DOHH2 (cell line): ENCODE data around the gene APLF.

Experiments
- H3F3A ChIP-seq: fragments of 200-600 bp; sonication (generic), shearing (Covaris generic); 2 replicates; pipeline ENCODE4 v1.6.0; 2016; ENCODE audit warnings: antibody characterized with exemption, mild to moderate bottlenecking; ENCODE audit not compliant: control insufficient read depth, insufficient read depth
- H3K27ac ChIP-seq: fragments of 200-600 bp; sonication (generic); 2 replicates; pipeline ENCODE4 v1.5.1; 2014; ENCODE audit warnings: low read depth, mild to moderate bottlenecking, low read length, moderate library complexity
- H3K27me3 ChIP-seq: fragments of 200-600 bp; sonication (generic); 2 replicates; pipeline ENCODE4 v1.6.1; 2014; ENCODE audit warnings: mild to moderate bottlenecking, low read length, mixed read lengths; ENCODE audit not compliant: control insufficient read depth
- H3K36me3 ChIP-seq: fragments of 200-600 bp; sonication (generic); 2 replicates; pipeline ENCODE4 v1.6.1; 2014; ENCODE audit warnings: mild to moderate bottlenecking, low read length, moderate library complexity, mixed read lengths; ENCODE audit not compliant: control insufficient read depth
- H3K4me1 ChIP-seq: fragments of 200-600 bp; sonication (generic); 2 replicates; pipeline ENCODE4 v1.6.1; 2014; ENCODE audit warnings: mild to moderate bottlenecking, low read length, mixed read lengths; ENCODE audit not compliant: control insufficient read depth
- H3K4me2 ChIP-seq: fragments of 200-600 bp; sonication (generic); 2 replicates; pipeline ENCODE4 v1.6.0; 2014; ENCODE audit warnings: mild to moderate bottlenecking, low read length, moderate library complexity
- H3K4me3 ChIP-seq: fragments of 200-600 bp; sonication (generic); 2 replicates; pipeline ENCODE4 v1.5.1; 2014; ENCODE audit warnings: mild to moderate bottlenecking, low read length, mixed read lengths
- H3K79me2 ChIP-seq: fragments of 200-600 bp; sonication (generic); 2 replicates; pipeline ENCODE4 v1.6.1; 2014; ENCODE audit warnings: mild to moderate bottlenecking, low read length, mixed read lengths; ENCODE audit not compliant: control insufficient read depth
- H3K9me2 ChIP-seq: fragments of 200-600 bp; sonication (generic); replicated peaks from 2 replicates; pipeline ENCODE4 v1.6.1; 2014; ENCODE audit warnings: mild to moderate bottlenecking, low read length, mixed read lengths; ENCODE audit not compliant: control insufficient read depth
- H3K9me3 ChIP-seq: fragments of 200-600 bp; sonication (generic); 2 replicates; pipeline ENCODE4 v1.6.1; 2014; ENCODE audit warnings: antibody characterized with exemption, low read length, mixed read lengths; ENCODE audit not compliant: control insufficient read depth, insufficient read depth
- H4K20me1 ChIP-seq: fragments of 200-600 bp; sonication (generic); 2 replicates; pipeline ENCODE4 v1.6.0; 2014; ENCODE audit warnings: low read depth, mild to moderate bottlenecking, antibody characterized with exemption, low read length, moderate library complexity; ENCODE audit not compliant: control insufficient read depth, insufficient read depth
- EZH2phosphoT487 ChIP-seq: fragments of 200-600 bp; sonication (generic); IDR thresholded peaks from 2 replicates; pipeline ENCODE4 v1.6.1; 2017; ENCODE audit warnings: borderline replicate concordance, mild to moderate bottlenecking, antibody characterized with exemption, low read length, moderate library complexity, mixed read lengths
- TF ChIP-seq, protein P1 (sequence below): fragments of 200-600 bp; sonication (generic); IDR thresholded peaks from one replicate; pipeline ENCODE4 v1.5.1; 2014; ENCODE audit warnings: antibody characterized with exemption, mild to moderate bottlenecking, low read depth, low read length; ENCODE audit not compliant: poor library complexity, severe bottlenecking

APLF gene

DNA sequence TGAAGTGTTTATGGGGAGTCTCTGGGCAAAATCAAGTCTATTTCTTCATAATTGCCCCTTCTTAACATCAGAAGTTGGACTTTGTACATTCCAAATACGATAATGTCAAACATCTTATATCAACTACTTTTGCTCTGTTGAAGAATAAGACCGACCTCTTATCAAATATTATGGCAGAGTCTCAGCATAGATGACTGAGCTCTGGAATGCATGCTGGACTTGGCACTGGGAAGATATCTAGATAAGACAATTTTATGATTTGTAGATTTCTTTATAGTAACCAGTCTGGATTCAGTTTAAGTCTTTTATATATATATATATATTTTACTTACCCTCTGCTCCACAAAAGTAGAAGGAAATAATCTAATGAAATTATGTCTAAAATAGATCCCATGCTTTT, 8.2 kb downstream of the APLF start:
- no peaks in the 10 kb centered on the region for H3K9me3 ChIP-seq
- no peaks in the 10 kb centered on the region for H4K20me1 ChIP-seq
- TF ChIP-seq, protein P1, sequence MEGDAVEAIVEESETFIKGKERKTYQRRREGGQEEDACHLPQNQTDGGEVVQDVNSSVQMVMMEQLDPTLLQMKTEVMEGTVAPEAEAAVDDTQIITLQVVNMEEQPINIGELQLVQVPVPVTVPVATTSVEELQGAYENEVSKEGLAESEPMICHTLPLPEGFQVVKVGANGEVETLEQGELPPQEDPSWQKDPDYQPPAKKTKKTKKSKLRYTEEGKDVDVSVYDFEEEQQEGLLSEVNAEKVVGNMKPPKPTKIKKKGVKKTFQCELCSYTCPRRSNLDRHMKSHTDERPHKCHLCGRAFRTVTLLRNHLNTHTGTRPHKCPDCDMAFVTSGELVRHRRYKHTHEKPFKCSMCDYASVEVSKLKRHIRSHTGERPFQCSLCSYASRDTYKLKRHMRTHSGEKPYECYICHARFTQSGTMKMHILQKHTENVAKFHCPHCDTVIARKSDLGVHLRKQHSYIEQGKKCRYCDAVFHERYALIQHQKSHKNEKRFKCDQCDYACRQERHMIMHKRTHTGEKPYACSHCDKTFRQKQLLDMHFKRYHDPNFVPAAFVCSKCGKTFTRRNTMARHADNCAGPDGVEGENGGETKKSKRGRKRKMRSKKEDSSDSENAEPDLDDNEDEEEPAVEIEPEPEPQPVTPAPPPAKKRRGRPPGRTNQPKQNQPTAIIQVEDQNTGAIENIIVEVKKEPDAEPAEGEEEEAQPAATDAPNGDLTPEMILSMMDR, result no peak
- no peak for TF ChIP-seq EZH2phosphoT487
- no peaks in the 10 kb centered on the region for H3F3A ChIP-seq
- H3K27ac ChIP-seq, result no peak overlapping the region
- H3K27me3 ChIP-seq, result no peaks in the 10 kb centered on the region
- no peak overlapping the region for H3K4me3 ChIP-seq
- H3K4me1 ChIP-seq, result no peaks in the 10 kb centered on the region
- no peaks in the 10 kb centered on the region for H3K36me3 ChIP-seq
- H3K9me2 ChIP-seq, result no peaks in the 10 kb centered on the region
- H3K4me2 ChIP-seq, result no peak overlapping the region
- peaks cover 41% of the 10 kb centered on the region for H3K79me2 ChIP-seq

DNA sequence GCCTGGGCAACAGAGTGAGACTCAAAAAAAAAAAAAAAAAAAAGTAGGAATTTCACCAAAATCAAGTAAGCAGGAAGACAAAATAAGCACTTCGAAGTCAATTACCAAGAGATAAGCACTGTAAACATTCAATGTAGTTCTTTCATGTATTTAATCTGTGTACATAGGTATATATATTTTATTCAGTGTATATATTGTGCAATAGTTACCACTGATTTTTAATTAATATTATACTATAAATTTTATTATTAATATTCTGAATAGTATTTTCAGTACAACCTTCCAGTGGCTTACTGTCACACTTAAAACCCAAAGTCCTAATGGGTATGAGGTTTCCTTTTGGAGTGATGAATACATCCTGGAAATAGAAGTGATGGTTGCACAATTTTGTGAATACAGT, 9.1 kb downstream of the APLF start:
- Histone ChIP-seq H4K20me1 (no peaks in the 10 kb centered on the region), H3K4me3 (no peak overlapping the region), H3K4me1 (no peaks in the 10 kb centered on the region), H3K27me3 (no peaks in the 10 kb centered on the region), H3K4me2 (no peak overlapping the region), H3K27ac (no peak overlapping the region), H3F3A (no peaks in the 10 kb centered on the region), H3K9me3 (no peaks in the 10 kb centered on the region), H3K79me2 (peaks cover 36% of the 10 kb centered on the region), H3K9me2 (no peaks in the 10 kb centered on the region), H3K36me3 (no peaks in the 10 kb centered on the region)
- TF ChIP-seq, protein P1, result no peak
- no peak for TF ChIP-seq EZH2phosphoT487

DNA sequence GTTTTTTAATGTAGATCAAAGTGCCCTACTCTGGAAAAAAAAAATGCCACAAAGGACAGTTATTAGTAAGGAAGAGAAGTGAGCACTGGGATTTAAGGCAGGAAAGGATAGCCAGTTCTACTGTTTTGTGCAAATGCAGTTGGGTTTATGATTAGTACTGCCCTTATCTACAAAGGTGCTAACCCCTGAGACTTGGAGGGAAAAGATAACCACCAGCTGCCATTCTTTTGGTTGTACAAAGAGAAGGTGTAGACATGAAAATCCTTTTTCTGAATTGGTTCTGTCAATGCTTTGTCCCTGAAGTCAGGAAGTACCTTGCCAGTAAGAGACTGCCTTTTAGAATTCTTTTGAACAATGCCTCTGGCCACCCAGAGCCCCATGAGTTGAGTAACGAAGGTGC, 11.3 kb downstream of the APLF start:
- Histone ChIP-seq H3K9me3 (no peaks in the 10 kb centered on the region), H3K27me3 (no peaks in the 10 kb centered on the region), H3K79me2 (peaks cover 29% of the 10 kb centered on the region), H3K4me3 (no peak overlapping the region), H3K27ac (no peak overlapping the region), H3K4me1 (no peaks in the 10 kb centered on the region), H3K9me2 (no peaks in the 10 kb centered on the region), H3F3A (no peaks in the 10 kb centered on the region), H4K20me1 (no peaks in the 10 kb centered on the region; the same call in 1 of the 2 replicates), H3K36me3 (no peaks in the 10 kb centered on the region), H3K4me2 (no peak overlapping the region)
- TF ChIP-seq EZH2phosphoT487, result no peak
- TF ChIP-seq, protein P1, result no peak

DNA sequence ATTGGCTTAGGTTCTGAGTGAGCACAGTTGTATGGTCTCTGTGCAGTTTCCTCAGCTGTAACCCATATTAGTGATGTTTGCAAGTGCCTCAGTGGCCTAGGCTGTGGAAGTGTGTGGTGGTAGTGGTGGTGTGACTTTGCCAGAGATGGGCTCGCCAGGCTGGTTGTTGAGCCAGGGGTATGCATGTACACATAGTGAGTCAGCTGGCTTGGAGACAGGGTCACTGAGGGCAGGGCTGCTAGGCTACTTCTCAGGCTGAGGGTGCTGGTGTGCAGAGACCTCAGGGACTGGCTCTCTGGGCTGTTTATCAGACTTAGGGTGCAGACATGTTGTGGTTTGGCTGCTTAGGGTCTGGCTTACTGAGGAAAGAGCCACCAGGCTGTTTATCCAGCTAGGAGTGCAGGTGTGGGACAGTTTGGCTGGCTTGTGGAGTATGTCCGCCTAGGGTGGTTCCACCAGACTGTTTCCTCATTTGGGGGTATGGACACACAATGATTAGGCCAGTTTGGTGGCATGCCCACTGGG, 15.0 kb downstream of the APLF start:
- H3K36me3 ChIP-seq, result no peaks in the 10 kb centered on the region
- peaks cover 17% of the 10 kb centered on the region for H3K79me2 ChIP-seq
- H3K27me3 ChIP-seq, result no peaks in the 10 kb centered on the region
- no peak overlapping the region for H3K4me2 ChIP-seq
- TF ChIP-seq, protein P1, result no peak
- TF ChIP-seq EZH2phosphoT487, result no peak
- H3K4me1 ChIP-seq, result no peaks in the 10 kb centered on the region
- no peaks in the 10 kb centered on the region for H3K9me2 ChIP-seq
- no peaks in the 10 kb centered on the region; the same call in 1 of the 2 replicates for H4K20me1 ChIP-seq
- H3K4me3 ChIP-seq, result no peak overlapping the region
- no peaks in the 10 kb centered on the region for H3F3A ChIP-seq
- no peak overlapping the region for H3K27ac ChIP-seq
- no peaks in the 10 kb centered on the region for H3K9me3 ChIP-seq
